ENCODE results near the gene MEAF6.
A peak's percentile ranks its signal among the peaks of the same experiment; 100 is the strongest.
"Not testable (repeated sequence)": the region's sequence is repeated elsewhere in the genome, so short reads cannot be mapped to it uniquely, and the experiment has no call there.

Gene MEAF6

GRCh38 chr1:37514350-37515184 lies at the start of gene MEAF6:
Gene MEAF6 (minus strand): TSS chr1:37514766. CDS start chr1:37514746, 20 bp downstream.
- DNase-seq (ENCODE audit: low spot score) (peak; percentile 93), FAIRE-seq (no peak)

GRCh38 chr1:37562984-37563383 lies 48.4 kb upstream of the MEAF6 start:
- FAIRE-seq (no peak), DNase-seq (ENCODE audit: low spot score) (no peak)

GRCh38 chr1:37561133-37562132 lies 46.9 kb upstream of the MEAF6 start:
- FAIRE-seq (peak; percentile 48), DNase-seq (ENCODE audit: low spot score) (peak; percentile 68)

DNA sequence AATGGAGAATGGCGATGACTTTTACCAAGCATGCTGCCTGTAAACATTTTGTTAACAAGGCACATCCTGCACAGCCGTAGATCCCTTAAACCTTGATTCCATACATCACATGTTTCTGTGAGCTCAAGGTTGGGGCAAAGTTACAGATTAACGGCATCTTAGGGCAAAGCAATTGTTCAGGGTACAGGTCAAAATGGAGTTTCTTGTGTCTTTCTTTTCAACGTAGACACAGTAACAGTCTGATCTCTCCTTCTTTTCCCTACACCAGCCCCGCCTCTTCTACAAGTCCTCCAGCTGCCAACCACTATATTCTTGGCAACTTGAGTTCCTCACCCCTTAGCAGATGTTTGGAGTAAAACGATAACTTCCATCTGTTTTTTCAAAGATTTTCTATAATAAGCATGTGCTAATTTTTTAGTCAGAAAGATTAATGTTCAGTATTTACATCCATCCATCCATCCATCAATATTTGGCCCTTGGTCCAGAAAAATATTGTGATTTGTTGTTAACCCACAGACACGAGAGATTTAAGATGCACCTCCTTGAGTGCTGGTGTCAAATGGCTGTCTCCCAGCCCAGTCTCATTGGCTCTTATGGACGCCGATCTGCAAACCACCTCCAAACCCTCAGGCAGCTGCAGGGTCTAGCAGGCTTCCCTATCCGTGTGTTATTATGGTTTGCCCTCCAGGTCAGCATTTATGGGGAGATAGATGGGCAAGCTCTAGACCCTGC lies 46.0 kb upstream of the MEAF6 start:
- DNase-seq (ENCODE audit: low spot score) (no peak), FAIRE-seq (no peak)

GRCh38 chr1:37559957-37560379 lies 45.4 kb upstream of the MEAF6 start:
- not testable (repeated sequence) for DNase-seq (ENCODE audit: low spot score); FAIRE-seq

DNA sequence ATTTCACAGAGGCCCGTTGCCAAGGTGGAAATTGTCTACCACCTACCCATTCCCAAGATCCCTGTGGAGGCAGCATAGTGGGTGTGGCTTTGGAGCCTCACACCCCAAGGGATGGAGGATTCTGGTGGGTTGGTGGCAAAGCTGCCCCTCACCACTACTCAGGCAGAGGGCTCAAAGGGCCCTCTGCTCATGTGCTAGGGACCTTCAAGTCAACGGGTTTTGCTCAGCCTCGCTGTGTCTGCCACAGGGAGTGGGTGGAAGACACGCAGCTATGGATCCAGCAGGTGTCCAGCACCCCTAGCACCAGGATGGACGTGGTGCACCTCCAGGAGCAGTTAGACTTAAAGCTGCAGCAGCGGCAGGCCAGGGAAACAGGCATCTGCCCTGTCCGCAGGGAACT lies 44.5 kb upstream of the MEAF6 start:
- no peak for FAIRE-seq
- DNase-seq (ENCODE audit: low spot score) = no peak

DNA sequence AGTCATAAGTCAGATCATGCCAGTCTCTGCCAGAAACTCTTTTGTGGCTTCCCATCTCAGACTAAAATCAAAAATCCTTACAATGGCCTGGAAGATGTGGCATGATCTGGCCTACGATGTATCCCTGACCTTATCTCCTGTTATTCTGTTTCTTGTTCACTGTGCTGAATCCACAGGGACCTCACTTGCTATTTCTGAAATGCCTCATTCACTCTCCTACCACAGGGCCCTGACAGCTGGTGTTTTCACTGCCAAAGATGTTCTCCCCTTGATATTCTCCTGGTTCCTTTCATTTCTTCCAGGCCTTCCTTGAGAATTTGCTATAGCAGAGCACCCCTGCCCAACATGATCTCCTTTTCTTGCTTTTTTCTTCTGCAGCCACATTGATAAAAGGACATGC lies 43.8 kb upstream of the MEAF6 start:
- FAIRE-seq (no peak), DNase-seq (ENCODE audit: low spot score) (no peak)

DNA sequence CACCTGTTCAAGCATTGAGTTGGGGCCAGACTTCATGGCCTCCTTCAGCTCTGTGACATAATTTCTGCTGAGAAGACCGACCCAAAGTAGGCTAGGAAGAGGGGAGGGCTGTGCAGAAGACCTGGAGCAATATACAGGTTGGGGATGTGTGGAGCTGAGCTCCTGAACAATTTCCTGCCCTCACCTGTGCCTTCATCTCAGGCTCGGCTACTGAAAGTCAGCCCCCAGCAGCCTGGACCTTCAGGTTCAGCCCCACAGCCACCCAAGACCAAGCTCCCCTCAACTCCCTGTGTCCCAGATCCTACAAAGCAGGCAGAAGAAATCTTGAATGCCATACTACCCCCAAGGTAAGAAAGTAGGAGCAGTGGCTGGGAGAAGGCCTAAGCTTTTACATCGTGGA lies 42.8 kb upstream of the MEAF6 start:
- FAIRE-seq (no peak), DNase-seq (ENCODE audit: low spot score) (no peak)

- DNase-seq (ENCODE audit: low spot score) (peak; percentile 55), FAIRE-seq (no peak)
Observed at GRCh38 chr1:37556712-37557196, 42.2 kb upstream of the MEAF6 start, which contains the start of gene DNALI1. Gene DNALI1 (plus strand): TSS chr1:37556940. CDS start chr1:37556995, 55 bp downstream.

- peak; percentile 81 for FAIRE-seq
- DNase-seq (ENCODE audit: low spot score) = peak; percentile 95
Observed at GRCh38 chr1:37553927-37554808, 39.6 kb upstream of the MEAF6 start, which contains the start of gene SNIP1. Gene SNIP1 (minus strand): TSS chr1:37554293. CDS start chr1:37554229, 64 bp downstream.

GRCh38 chr1:37553598-37553926 lies 39.0 kb upstream of the MEAF6 start:
- FAIRE-seq (no peak), DNase-seq (ENCODE audit: low spot score) (no peak)

GRCh38 chr1:37549341-37549740 lies 34.8 kb upstream of the MEAF6 start:
- FAIRE-seq = no peak
- no peak for DNase-seq (ENCODE audit: low spot score)

DNA sequence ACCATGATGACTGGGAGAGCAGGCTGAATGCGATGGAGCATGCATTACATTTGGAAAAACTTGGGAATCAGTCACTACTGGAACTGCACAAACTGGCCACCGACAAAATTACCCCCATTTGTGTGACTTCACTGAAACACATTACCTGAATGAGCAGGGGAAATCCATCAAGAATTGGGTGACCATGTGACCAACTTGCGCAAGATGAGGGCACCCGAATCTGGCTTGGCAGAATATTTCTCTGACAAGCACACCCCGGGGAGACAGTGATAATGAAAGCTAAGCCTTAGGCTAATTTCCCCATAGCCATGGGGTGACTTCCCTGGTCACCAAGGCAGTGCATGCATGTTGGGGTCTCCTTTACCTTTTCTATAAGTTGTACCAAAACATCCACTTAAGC lies 30.5 kb upstream of the MEAF6 start:
- FAIRE-seq (no peak), DNase-seq (ENCODE audit: low spot score) (no peak)

- no peak for FAIRE-seq
Observed at GRCh38 chr1:37544530-37544929, 30.0 kb upstream of the MEAF6 start.

DNA sequence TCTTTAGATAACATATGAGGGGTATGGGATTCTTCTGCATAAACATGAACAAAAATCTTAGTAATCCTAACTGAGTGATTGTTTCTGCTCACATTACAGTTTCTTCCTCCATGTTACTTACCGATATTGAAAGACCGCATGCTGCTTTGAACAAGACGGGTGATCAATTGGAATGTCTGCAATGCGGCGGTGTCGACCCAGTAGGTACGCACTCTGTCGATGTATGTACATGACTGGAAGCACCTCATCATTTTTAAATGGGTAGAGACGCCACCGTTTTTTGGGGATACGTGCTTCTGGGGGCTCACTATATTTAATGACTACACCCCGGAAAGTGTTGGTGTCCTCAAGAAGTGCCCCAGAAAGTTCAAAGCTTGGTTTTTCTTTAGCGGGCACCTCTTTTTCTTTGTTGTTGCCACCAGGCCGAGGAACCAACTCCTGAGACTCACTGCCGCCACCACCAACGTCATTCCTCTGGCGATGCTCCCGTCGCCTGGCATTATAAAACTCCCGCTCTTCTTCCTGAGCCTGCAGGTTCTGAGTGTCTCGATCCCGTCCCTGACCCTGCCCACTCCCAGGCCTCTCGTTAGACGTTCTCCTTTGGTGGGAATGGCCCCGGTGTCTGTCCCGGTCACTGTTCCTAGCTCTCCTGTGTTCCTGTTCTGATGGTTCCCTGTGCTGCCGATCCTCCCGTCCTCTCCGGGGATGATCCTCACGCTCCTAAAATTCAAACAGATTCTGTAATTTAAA lies 25.6 kb upstream of the MEAF6 start:
- FAIRE-seq = no peak
- DNase-seq (ENCODE audit: low spot score) = no peak

More at GRCh38 chr1:37544530-37544929, 30.0 kb upstream of the MEAF6 start:
- no peak for DNase-seq (ENCODE audit: low spot score)

DNA sequence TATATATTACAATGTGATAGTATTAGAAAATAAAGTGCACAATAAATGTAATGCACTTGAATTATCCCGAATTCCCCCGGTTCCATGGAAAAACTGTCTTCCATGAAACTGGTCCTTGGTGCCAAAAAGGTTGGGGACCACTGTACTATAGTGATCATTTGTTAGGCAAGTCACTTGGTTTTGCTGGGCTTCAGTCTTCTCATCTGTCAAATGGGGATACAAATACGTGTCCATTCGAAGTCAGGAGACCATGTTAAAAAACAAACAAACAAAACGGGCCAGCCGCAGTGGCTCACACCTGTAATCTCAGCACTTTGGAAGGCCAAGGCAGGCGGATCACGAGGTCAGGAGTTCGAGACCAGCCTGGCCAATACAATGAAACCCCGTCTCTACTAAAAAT lies 24.6 kb upstream of the MEAF6 start:
- FAIRE-seq = not testable (repeated sequence)

GRCh38 chr1:37537378-37537777 lies 22.8 kb upstream of the MEAF6 start:
- DNase-seq (ENCODE audit: low spot score) (no peak), FAIRE-seq (no peak)

More for the DNA sequence above, 24.6 kb upstream of the MEAF6 start:
- not testable (repeated sequence) for DNase-seq (ENCODE audit: low spot score)

DNA sequence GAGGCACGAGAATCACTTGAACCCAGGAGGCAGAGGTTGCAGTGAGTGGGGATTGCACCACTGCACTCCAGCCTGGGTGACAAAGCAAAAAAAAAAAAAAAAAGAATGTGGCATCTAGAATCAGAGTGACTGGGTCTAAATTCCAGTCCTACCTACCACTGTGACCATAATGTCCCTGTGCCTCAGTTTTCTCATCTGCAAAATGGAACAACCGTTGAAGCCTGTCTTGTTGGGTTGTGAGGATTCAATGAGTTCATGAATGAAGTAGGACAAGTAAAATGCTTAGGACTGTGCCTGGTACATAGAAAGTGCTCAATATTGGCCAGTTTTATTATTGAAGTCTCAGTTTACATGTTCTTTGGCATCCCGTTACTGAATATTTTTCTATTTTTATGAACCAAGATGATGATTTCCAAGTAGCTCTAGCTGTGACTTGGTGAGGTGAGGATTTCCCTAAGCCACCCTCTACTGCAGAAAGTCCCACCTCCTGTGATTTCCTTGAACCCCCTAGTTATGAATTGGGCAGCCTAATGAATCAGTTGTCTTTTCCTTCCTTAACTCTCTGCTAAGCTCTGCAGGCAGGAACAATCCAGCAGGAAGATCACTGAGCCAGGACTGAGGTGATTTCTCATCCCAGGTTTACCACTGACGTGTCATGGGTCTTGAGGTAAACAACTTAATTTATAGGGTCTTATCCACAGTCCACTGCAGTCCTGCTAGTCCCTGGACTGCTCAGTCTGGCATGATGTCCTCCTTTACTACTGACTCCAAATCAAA lies 18.9 kb upstream of the MEAF6 start:
- DNase-seq (ENCODE audit: low spot score) (no peak), FAIRE-seq (no peak)
